Mononuclear cell (primary cell): ENCODE data around the gene CDHR4. TPM values are rescaled to one million over a fixed set of nuclear protein-coding genes. Genes with fewer than 3 reads are reported as not detected.
"Not testable (repeated sequence)": the region's sequence is repeated elsewhere in the genome, so short reads cannot be mapped to it uniquely, and the experiment has no call there.

Experiments
- H3K27me3 ChIP-seq: 2 replicates; pipeline ENCODE4 v1.6.0; 2011; ENCODE audit warnings: low read length, control low read depth; ENCODE audit not compliant: insufficient read depth
- H3K4me1 ChIP-seq: 2 replicates; pipeline ENCODE4 v1.5.1; 2011; ENCODE audit warnings: mild to moderate bottlenecking, low read length, control low read depth; ENCODE audit not compliant: insufficient read depth
- H3K4me3 ChIP-seq: 2 replicates; pipeline ENCODE4 v1.5.1; 2011; ENCODE audit warnings: mild to moderate bottlenecking, low read length, moderate library complexity
- H3K9me3 ChIP-seq: 2 replicates; pipeline ENCODE4 v1.5.1; 2011; ENCODE audit warnings: low read depth, mild to moderate bottlenecking, control low read depth, low read length
- total RNA-seq: library from RNA; depleted of rRNA; stranded (reverse); fragments of >200 nt; gene quantifications from one replicate; pipeline ENCODE4 v1.2.3, GENCODE V29; 2012

CDHR4 gene, protein sequence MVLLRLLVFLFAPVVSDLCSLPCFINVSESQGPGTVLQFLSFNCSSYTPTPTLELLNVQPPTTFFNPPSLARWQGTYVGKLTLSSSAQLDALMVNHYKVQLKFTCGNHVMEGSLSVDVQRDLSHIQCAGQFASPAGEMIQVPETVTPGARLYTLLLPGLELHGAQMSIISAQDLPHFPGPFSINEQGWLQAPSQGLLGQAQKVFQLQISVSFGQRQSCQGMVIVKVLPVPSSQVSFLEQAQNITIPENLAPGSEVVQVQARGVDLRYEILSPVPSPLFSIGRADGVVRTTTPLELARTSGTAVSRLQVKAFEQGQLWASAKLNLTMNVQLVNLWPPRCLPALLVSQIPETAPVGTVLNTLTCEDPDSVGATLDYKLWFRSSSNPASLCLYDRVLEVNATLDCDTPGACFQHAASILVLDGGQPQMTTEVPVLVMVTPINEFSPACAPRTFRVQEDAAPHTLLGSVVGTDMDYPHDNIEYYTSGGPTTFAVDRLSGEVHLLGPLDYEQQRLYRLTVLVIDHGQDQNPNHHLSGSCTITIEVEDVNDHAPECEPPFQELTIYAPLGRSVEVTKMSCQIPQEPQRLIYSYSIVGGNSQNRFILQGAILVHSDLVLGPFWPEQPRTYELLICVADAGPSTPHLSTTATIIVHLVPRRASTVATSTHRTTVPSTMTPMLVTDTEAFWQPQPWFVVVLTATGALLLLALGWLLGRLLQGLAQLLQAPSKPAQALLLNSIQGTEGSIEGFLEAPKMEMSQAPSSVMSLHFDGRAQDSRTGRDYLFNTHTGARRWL
- not detected for total RNA-seq

GRCh38 chr3:49799761-49800160 is at the start of gene CDHR4:
CDHR4 (minus strand) TSS chr3:49799873; CDS start chr3:49799812, 61 bp downstream.
- H3K9me3 ChIP-seq, result no peaks in the 10 kb centered on the region
- peaks cover 19% of the 10 kb centered on the region for H3K4me1 ChIP-seq

GRCh38 chr3:49845694-49846093 is 46.0 kb upstream of the CDHR4 start:
- H3K4me3 ChIP-seq, result no peak overlapping the region
- H3K9me3 ChIP-seq, result no peaks in the 10 kb centered on the region
- no peaks in the 10 kb centered on the region for H3K27me3 ChIP-seq
- no peaks in the 10 kb centered on the region for H3K4me1 ChIP-seq

More at GRCh38 chr3:49799761-49800160, at the start of gene CDHR4:
- Histone ChIP-seq H3K27me3 (no peaks in the 10 kb centered on the region), H3K4me3 (no peak within 1 kb of the TSS)

GRCh38 chr3:49844464-49845183 is 45.0 kb upstream of the CDHR4 start:
- H3K9me3 ChIP-seq, result no peaks in the 10 kb centered on the region
- H3K4me3 ChIP-seq, result no peak overlapping the region
- H3K27me3 ChIP-seq, result no peaks in the 10 kb centered on the region
- no peaks in the 10 kb centered on the region for H3K4me1 ChIP-seq

DNA sequence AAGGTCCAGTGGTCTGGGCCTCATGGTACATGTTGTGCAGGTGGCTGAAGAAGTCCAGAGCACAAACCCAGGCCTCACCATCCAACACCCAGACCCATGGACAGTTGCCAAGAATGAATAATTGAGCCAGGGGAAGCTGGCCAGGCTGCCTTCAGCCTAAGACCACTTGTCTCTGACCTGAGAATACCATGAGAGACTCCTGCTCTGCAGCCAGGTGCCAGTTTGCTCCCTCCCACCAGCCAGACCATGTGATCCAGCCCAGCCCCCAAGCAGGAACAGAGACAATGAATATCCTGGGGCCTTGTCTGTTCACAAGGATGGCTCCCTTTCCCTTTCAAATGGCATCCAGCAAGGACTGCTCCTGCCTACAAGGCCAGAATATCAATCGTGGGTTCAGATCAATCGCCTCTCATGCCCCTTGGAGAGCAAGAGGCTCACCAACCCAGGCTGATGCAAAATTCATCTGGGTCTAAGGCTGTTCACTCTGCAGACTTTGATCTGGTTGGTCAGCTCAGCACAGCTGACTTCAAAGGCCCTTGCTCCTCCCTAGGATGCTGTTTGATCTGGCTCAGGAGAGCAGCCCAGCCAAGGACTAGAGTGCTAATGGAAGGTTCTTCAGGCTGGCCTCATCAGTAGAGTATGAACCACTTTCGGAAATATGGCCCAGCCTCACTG is 43.3 kb upstream of the CDHR4 start:
- Histone ChIP-seq H3K4me1 (no peaks in the 10 kb centered on the region), H3K4me3 (no peak overlapping the region), H3K9me3 (no peaks in the 10 kb centered on the region), H3K27me3 (no peaks in the 10 kb centered on the region)

- Histone ChIP-seq H3K9me3 (no peaks in the 10 kb centered on the region), H3K4me1 (no peaks in the 10 kb centered on the region), H3K27me3 (no peaks in the 10 kb centered on the region), H3K4me3 (no peak overlapping the region)
Observed at GRCh38 chr3:49841806-49842205, 42.1 kb upstream of the CDHR4 start.

DNA sequence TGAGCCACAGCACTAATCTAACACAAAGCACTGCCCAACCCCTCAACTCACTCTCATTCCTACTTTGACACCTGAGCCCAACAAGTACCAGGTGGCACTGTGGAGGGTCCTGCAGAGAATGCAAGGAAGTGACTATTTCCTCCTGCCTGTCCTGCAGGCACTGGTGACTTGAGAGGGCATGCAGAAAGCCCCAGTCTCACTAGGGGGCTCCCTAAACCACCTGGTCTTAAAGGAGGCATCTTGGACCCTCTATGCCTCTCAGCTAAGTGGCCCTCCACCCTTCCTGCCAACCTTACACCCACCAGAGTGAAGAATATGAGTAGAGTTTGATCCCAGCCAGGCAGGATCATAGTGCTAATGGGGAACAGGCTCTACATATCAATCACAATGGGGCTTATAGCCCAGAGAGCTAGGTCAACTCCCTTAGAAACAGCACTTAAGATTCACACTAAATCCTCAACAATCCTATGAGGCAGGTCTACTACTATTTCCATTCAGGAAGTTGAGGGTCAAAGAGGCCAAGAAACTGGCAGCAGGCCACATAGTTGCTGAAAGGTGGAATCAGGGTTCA is 41.5 kb upstream of the CDHR4 start:
- Histone ChIP-seq H3K27me3 (no peaks in the 10 kb centered on the region), H3K4me1 (no peaks in the 10 kb centered on the region), H3K9me3 (no peaks in the 10 kb centered on the region), H3K4me3 (no peak overlapping the region)

DNA sequence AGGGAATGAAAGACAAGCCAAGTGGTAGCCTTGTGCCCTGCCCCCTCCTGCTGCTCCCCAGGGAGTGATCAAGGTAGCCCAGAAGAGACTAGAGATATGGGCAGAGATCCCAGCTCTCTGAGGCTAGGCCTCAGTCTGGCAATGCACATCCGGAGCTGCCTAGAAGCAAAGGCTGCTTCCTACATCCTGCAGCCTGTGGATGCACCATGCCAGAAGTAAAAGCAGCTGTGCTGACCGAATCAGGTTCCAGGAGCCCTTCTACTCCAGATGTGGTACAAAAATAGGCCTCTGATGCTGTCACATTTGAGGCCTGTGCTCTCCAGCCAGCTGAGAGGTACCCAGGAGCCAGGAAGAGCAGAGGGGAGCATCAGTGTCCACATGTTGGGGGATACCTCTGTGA is 40.7 kb upstream of the CDHR4 start:
- H3K9me3 ChIP-seq, result no peaks in the 10 kb centered on the region
- H3K4me1 ChIP-seq, result no peaks in the 10 kb centered on the region
- H3K4me3 ChIP-seq, result no peak overlapping the region
- no peaks in the 10 kb centered on the region for H3K27me3 ChIP-seq

- Histone ChIP-seq H3K9me3 (no peaks in the 10 kb centered on the region), H3K4me3 (no peak overlapping the region)
Observed at GRCh38 chr3:49839193-49839809, 39.6 kb upstream of the CDHR4 start.

DNA sequence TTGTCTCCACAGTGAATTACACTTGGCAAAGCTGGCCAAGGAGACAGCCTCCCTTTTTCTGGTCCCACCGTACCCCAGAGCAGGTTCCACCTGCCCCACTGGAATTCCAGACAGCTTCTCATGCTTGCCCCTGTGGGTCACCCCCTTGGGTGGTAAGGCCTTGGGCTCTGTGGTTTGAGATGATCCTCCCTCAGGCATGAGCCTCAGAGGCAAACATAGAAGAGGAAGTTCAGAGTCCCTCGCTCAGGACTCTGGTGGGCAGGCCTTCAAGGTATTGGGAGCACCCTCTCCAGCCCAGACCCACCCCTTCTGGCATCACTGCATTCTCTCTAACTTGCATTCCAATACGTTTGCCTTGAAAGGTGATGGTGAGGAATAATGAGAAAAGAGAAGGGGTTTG is 31.7 kb upstream of the CDHR4 start:
- Histone ChIP-seq H3K4me1 (no peaks in the 10 kb centered on the region), H3K9me3 (no peaks in the 10 kb centered on the region), H3K27me3 (no peaks in the 10 kb centered on the region), H3K4me3 (no peak overlapping the region)

More at GRCh38 chr3:49839193-49839809, 39.6 kb upstream of the CDHR4 start:
- H3K4me1 ChIP-seq, result no peaks in the 10 kb centered on the region
- no peaks in the 10 kb centered on the region for H3K27me3 ChIP-seq

- H3K4me3 ChIP-seq, result no peak overlapping the region
- no peaks in the 10 kb centered on the region for H3K4me1 ChIP-seq
- no peaks in the 10 kb centered on the region for H3K27me3 ChIP-seq
- H3K9me3 ChIP-seq, result no peaks in the 10 kb centered on the region
Observed at GRCh38 chr3:49826016-49826415, 26.3 kb upstream of the CDHR4 start.

DNA sequence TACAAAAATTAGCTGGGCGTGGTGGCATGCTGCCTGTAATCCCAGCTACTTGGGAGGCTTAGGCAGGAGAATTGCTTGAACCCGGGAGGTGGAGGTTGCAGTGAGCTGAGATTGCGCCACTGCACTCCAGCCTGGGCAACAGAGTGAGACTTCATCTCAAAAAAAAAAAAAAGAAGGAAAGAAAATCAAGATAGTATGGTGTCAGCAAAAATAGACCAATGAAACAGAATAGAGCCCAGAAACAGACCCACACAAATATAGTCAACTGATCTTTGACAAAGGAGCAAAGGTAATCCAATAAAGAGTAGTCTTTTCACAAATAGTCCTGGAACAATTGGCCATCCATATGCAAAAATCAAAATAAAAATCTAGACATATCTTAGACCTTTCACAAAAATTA is 23.5 kb upstream of the CDHR4 start:
- H3K4me3 ChIP-seq, H3K9me3 ChIP-seq, H3K4me1 ChIP-seq, H3K27me3 ChIP-seq: not testable (repeated sequence)

GRCh38 chr3:49813497-49814174 is 14.0 kb upstream of the CDHR4 start, which contains the start of gene UBA7:
UBA7 (minus strand) TSS chr3:49813953; CDS start chr3:49813787, 166 bp downstream.
- Histone ChIP-seq H3K4me3 (peak within 1 kb of the TSS; percentile 42), H3K9me3 (no peaks in the 10 kb centered on the region)

GRCh38 chr3:49812916-49813496 is 13.3 kb upstream of the CDHR4 start:
- H3K4me3 ChIP-seq, result peak overlapping the region; percentile 42
- peaks cover 30% of the 10 kb centered on the region for H3K4me1 ChIP-seq
- no peaks in the 10 kb centered on the region for H3K9me3 ChIP-seq
- H3K27me3 ChIP-seq, result no peaks in the 10 kb centered on the region

More at GRCh38 chr3:49813497-49814174, 14.0 kb upstream of the CDHR4 start, which contains the start of gene UBA7:
- Histone ChIP-seq H3K27me3 (no peaks in the 10 kb centered on the region), H3K4me1 (peaks cover 28% of the 10 kb centered on the region)
